ENCODE results near the gene FAM110D.

The FAM110D gene

DNA sequence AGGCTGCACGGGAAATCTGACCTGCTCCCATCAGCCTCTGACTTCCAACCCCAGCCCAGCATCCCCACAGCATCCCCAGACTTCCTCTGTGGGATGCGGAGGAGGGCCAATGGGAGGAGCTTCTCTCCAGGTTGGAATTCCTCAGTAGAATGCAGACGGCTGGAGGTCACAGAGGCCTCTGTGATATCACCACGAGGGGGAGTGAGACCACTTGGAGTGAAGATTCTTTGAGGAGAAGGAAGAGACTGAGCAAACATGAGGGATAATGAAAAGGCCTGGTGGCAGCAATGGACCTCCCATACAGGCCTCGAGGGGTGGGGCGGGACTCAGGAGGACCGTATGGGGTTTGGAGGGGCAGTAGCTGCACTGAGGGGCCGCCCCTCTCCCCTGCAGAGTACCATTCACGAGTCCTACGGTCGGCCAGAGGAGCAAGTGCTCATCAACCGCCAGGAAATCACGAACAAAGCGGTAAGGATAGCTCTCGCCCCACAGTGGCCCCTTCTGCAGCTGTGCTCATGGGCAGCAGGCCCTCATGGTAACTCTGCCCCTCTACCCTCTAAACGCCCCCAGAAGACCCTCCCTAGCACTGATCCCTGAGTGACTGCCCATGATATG, 31.6 kb downstream of the FAM110D start, which contains the start of gene CATSPER4:
TSS of gene CATSPER4 (plus strand) at position 230 of the 615 bp plus-strand sequence. CDS start at position 256, 26 bp downstream.
- DNase-seq: no peak

DNA sequence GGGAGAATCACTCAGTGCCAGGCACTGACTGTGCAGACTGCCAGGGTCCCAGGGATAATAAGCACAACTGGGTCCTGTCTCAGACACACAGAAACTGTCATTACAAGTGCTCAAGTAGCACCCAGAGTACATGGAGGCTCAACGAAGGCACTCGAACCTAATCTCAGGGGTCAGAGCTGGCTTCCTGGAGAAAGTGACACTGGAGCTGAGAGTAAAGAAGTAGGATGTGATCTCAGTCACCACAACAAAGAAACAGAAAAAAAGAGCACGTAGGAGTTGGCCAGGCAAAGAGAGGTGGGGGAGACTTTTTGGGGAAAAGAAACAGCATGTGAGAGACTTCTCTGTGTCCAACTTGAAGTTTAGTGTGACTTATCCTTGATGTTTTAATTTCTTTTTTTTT, 32.9 kb downstream of the FAM110D start:
- DNase-seq: no peak

DNA sequence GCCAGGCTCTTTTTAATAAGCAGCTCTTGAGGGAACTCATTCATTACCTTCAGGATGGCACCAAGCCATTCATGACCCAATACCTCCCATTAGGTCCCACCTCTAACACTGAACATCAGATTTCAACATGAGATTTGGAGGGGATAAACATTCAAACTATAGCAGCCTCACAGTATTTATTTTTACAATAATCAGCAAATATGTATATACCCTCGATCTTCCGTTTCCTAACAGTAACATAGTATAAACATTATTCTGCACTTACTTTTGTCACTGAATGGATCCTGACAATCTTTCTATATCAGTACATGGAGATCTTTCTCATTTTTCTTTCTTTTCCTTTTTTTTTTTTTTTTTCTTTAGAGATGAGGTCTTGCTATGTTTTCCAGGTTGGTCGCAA, 36.9 kb downstream of the FAM110D start:
- no peak for DNase-seq

DNA sequence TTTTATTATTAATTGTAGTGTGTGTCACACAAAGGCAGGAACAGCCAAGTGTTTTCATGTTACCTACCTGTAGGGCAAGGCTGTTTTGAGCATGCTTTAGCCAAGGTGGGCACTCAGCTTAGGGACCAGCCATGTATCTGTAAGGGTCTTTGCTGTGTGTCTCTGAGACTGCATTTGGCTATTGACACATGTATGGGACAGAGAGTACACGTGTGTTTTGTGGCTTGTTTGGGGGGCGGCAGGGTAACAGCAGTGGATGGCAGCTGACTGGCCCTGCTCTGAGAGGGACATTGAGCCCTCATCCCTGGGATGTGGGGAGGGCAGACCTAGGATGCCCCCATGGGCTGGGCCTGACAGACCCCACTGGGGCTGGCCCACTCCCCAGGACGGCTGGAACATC, 38.4 kb downstream of the FAM110D start:
- no peak for DNase-seq

DNA sequence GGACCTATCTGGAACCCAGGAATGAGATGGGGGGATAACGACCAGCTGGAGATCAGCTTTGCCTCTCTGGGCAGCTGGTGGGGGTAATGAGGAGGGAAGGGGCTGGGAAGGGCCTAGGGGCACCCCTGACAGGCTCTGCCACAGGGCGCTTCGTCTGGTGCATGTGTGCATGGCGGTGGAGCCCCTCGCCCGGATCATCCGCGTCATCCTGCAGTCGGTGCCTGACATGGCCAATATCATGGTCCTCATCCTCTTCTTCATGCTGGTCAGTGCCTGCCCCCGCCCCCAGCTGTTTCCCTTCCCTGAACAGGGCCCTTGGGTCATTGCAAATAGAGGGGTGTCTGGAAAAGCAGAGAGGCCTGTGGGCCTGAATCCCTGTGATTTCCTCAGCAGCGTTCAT, 38.9 kb downstream of the FAM110D start:
- no peak for DNase-seq

DNA sequence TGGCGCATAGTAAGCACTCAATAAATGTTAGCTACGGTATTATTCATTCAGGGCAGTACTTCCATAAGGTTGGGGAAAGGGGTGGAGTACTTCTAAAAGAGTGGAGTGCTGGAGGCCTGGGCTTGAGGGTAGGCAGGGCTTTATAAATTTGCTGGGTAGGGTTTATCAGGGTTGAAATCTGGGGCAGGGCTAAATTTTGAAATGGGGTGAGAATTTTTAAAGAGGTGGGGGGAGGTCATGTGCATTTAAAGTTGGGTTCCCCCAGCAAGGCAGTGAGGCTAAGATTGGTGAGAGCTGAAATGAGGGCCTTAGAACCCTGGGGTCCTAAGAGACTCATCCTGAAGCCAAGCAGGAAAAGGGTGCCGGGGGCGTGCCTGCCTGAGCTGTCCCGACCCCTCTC, 41.5 kb downstream of the FAM110D start:
- DNase-seq: no peak

DNA sequence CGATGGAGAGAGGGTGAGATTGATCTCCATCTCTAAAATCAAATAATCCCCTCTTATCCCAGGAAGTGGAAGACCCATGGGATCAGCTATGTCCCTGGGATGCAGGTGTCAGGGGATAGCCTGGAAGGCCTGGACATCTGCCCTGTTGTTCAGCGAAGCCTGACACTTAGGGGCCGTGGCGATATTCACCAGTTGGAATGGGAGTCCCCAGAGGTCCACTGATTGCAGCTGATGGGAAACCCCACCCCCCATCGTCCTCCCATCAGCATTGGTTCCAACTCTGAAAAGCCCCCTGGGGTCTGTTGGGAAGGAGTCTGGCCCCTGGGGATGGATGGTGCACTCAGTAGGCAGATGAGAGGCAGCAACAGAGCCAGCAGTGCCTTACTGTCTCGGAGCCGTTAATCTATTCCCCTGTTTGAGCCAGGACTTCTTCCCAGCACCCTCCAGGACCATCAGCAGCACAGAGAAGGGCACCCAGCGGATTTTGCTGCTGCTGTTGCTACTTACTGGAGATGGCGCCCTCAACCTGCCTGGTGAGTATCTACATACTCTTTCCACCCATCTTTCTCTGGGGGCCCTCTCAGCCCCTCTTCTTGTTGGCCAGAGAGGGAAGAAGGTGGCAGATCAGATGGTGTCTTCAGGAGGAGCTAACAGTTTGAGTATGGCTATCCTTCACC, 44.9 kb downstream of the FAM110D start:
- no peak for DNase-seq

DNA sequence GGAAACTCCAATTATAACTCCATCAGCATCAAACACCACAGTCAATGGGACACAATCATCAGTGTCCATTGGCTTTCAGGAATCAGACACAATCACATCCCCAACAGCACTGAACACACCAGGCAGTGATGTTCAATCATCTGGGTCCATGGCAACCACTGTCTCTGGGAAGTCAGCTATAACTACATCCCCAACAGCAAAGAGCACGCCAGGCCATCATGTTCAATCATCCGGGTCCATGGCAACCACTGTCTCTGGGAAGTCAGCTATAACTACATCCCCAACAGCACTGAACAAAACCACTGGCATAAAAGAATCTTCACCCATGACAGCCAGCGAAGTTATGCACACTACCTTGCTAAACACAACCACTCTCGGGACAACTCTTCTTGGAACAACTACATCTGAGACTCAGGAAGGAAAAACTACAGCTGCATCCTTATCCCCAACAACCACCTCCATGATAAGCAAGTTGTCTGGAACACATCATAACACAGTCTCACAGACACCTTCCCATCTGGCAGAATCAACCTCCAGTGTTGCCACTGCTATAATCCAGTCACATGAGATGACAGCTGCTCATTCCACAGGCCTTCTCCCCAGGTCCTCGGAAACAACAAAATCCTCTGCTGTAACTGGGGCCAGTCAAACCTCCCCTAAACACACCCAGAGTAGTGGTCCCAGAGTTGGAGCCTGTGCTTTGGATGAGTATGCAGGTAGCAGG, 51.4 kb downstream of the FAM110D start:
- no peak for DNase-seq

DNA sequence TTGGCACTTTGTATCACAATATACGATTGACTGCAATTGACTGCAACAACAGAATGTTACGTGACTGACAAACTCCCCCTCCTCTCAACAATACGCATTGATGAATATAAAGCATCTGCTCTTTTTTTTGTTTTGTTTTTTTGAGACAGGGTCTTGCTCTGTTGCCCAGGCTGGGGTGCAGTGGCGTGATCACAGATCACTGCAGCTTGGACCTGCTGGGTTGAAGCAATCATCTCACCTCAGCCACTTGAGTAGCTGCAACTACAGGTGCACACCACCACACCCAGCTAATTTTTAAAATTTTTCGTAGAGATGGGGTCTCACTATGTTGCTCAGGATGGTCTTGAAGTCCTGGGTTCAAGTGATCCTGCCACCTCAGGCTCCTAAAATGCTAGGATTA, 53.8 kb downstream of the FAM110D start:
- DNase-seq: no peak

DNA sequence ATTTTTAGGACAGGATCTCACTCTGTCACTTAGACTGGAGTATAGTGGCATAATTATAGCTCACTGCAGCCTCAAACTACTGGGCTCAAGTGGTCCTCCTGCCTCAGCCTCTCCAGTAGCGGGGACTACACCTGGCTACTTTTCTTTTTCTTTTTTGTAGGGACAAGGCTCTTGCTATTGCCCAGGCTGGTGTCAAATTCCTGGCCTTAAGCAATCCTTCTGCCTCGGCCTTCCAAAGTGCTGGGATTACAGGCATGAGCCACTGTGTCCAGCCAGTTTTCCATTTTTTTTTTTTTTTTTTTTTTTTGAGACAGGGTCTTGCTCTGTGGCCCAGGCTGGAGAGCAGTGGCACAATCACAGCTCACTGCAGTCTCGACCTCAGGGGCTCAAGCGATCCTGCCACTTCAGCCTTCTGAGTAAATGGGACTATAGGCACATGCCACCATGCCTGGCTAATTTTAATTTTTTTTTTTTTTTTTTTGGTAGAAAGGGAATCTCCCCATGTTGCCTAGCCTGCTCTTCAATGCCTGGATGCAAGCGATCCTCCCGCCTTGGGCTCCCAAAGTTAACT, 54.5 kb downstream of the FAM110D start:
- DNase-seq: no peak
